ELR (cell line): Measurements from ENCODE around the gene FOXC1.

ENCODE experiments used
- DNase-seq: peaks from one replicate; pipeline ENCODE4 v3.0.0-alpha.2; 2015; ENCODE audit warnings: low read depth

FOXC1 gene

GRCh38 chr6:1609648-1610496 is at the start of gene FOXC1:
Gene FOXC1, plus strand, starts transcription at chr6:1609915. Its CDS starts 531 bp downstream, at chr6:1610446.
- peak; percentile 92 for DNase-seq

GRCh38 chr6:1560281-1561058 is 49.2 kb upstream of the FOXC1 start:
- DNase-seq = no peak

GRCh38 chr6:1561355-1561754 is 48.4 kb upstream of the FOXC1 start:
- DNase-seq = no peak

- DNase-seq = no peak
Measured at GRCh38 chr6:1562171-1562955, 47.4 kb upstream of the FOXC1 start.

- DNase-seq = no peak
Measured at GRCh38 chr6:1569377-1569776, 40.3 kb upstream of the FOXC1 start.

- no peak for DNase-seq
Measured at GRCh38 chr6:1570848-1571247, 38.9 kb upstream of the FOXC1 start.

- DNase-seq = no peak
Measured at GRCh38 chr6:1572892-1573291, 36.8 kb upstream of the FOXC1 start.

GRCh38 chr6:1574083-1574761 is 35.5 kb upstream of the FOXC1 start:
- DNase-seq = no peak

GRCh38 chr6:1574890-1575209 is 34.9 kb upstream of the FOXC1 start:
- no peak for DNase-seq

GRCh38 chr6:1575210-1576041 is 34.3 kb upstream of the FOXC1 start:
- DNase-seq = no peak

- no peak for DNase-seq
Measured at GRCh38 chr6:1576166-1576565, 33.5 kb upstream of the FOXC1 start.

- no peak for DNase-seq
Measured at GRCh38 chr6:1576711-1577110, 33.0 kb upstream of the FOXC1 start.

- no peak for DNase-seq
Measured at GRCh38 chr6:1577146-1577680, 32.5 kb upstream of the FOXC1 start.

- peak; percentile 22 for DNase-seq
Measured at GRCh38 chr6:1577896-1578745, 31.6 kb upstream of the FOXC1 start.

GRCh38 chr6:1579096-1579495 is 30.6 kb upstream of the FOXC1 start:
- no peak for DNase-seq

- DNase-seq = no peak
Measured at GRCh38 chr6:1580109-1580508, 29.6 kb upstream of the FOXC1 start.

GRCh38 chr6:1580585-1580984 is 29.1 kb upstream of the FOXC1 start:
- no peak for DNase-seq

- DNase-seq = no peak
Measured at GRCh38 chr6:1581120-1581991, 28.4 kb upstream of the FOXC1 start.

GRCh38 chr6:1584146-1584545 is 25.6 kb upstream of the FOXC1 start:
- no peak for DNase-seq
